ENCODE measurements around the gene PRKD2.

PRKD2 gene

GRCh38 chr19:46721269-46722003, 4.5 kb upstream of the PRKD2 start:
- Histone ChIP-seq H3K36me3 (ENCODE audit: control insufficient read depth in 2 of 2, insufficient read depth in 1 of 2, low read length in 2 of 2) (peaks cover 20 to 74% of the 10 kb centered on the region in 2 experiments; a peak in 2 of 3 replicates), H3K4me1 (ENCODE audit: control insufficient read depth, insufficient read depth, low read length) (no peaks in the 10 kb centered on the region; the same call in 1 of the 2 replicates), H3K27ac (ENCODE audit: extremely low read depth, low read depth, low read length) (no peak overlapping the region), H3K9me3 (ENCODE audit: control insufficient read depth, insufficient read depth, low read depth, low read length) (no peaks in the 10 kb centered on the region), H3K4me3 (ENCODE audit: low read depth, low read length) (no peak overlapping the region)
- TF ChIP-seq SP2 (tag by site-specific recombination; IDR thresholded peaks at IDR 0.05), result no peak
- peak; percentile 43; the same call in 1 of the 2 replicates for TF ChIP-seq ZFHX2 (tag by site-specific recombination; conservative IDR thresholded peaks at IDR 0.05)
- TF ChIP-seq GLIS2 (tag by site-specific recombination; IDR thresholded peaks at IDR 0.05), result 0 out of 2 replicates have a peak, but pooled peaks have one; percentile 17
- peak; percentile 64; the same call in 1 of the 2 replicates for TF ChIP-seq CTCF (tag by site-specific recombination; IDR thresholded peaks at IDR 0.05)
- TF ChIP-seq ZNF398 (tag by site-specific recombination; IDR thresholded peaks at IDR 0.05), result no peak
- TF ChIP-seq ZNF350 (tag by site-specific recombination; IDR thresholded peaks at IDR 0.05), result no peak
- no peak for TF ChIP-seq TCF7L2 (IDR thresholded peaks at IDR 0.05; ENCODE audit: borderline replicate concordance, low read depth, low read length)
- no peak for TF ChIP-seq ZNF514 (tag by site-specific recombination; IDR thresholded peaks at IDR 0.05)
- TF ChIP-seq PRDM1 (tag by site-specific recombination; IDR thresholded peaks at IDR 0.05), result no peak
- TF ChIP-seq EGR2 (tag by site-specific recombination; IDR thresholded peaks at IDR 0.05; ENCODE audit: low read depth), result peak; percentile 19; the same call in 1 of the 2 replicates
- TF ChIP-seq ZNF449 (tag by site-specific recombination; IDR thresholded peaks at IDR 0.05), result no peak
- no peak for TF ChIP-seq IKZF3 (tag by site-specific recombination; IDR thresholded peaks at IDR 0.05)
- TF ChIP-seq PRDM6 (tag by site-specific recombination; IDR thresholded peaks at IDR 0.05), result no peak
- no peak for TF ChIP-seq ZNF138 (tag by site-specific recombination; IDR thresholded peaks at IDR 0.05; ENCODE audit: borderline replicate concordance)
- no peak for TF ChIP-seq KLF16 (tag by site-specific recombination; IDR thresholded peaks at IDR 0.05)
- no peak for TF ChIP-seq ZNF433 (tag by site-specific recombination; IDR thresholded peaks at IDR 0.05; ENCODE audit: low read depth)
- no peak for TF ChIP-seq ZNF302 (tag by site-specific recombination; IDR thresholded peaks at IDR 0.05; ENCODE audit: low read depth)
- no peak for TF ChIP-seq ZSCAN4 (tag by site-specific recombination; IDR thresholded peaks at IDR 0.05)
- POLR2A ChIA-PET, result no interaction called here
- CTCF ChIA-PET, result interaction anchor here (0.5 to 0.9 kb wide), 3 partner anchors 9 to 764 kb away, joined by 3 read pairs; no protein-coding TSS in a partner anchor
